HG03558 (cell line): Measurements from ENCODE around the gene MDFI.

Experiments
- ATAC-seq: cut with Tn5 transposase; IDR thresholded peaks from one replicate; pipeline ENCODE4 v1.9.1; 2021; ENCODE audit warnings: moderate number of reproducible peaks; ENCODE audit not compliant: unreplicated experiment; ENCODE audit errors: extremely low read depth

MDFI gene

DNA sequence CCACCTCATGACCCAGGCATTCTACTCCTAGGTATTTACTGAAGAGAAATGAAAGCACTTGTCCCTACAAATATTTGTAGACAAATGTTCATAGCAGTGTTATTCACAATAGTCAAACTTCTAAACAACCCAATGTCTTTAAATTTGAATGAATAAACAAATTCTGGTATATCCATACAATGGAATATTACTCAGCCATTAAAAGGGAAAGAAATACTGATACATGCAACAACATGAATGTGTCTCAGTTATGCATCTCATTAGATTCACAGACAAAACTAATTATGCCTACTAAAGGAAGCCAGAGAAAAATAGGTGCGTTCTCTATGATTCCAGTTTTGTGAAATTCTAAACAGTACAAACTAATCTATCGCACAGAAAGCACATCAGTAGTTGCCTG lies 30.7 kb downstream of the MDFI start:
- no peak for ATAC-seq

GRCh38 chr6:41670703-41671360 lies 32.6 kb downstream of the MDFI start:
- ATAC-seq = no peak

GRCh38 chr6:41671376-41671775 lies 33.1 kb downstream of the MDFI start:
- no peak for ATAC-seq

DNA sequence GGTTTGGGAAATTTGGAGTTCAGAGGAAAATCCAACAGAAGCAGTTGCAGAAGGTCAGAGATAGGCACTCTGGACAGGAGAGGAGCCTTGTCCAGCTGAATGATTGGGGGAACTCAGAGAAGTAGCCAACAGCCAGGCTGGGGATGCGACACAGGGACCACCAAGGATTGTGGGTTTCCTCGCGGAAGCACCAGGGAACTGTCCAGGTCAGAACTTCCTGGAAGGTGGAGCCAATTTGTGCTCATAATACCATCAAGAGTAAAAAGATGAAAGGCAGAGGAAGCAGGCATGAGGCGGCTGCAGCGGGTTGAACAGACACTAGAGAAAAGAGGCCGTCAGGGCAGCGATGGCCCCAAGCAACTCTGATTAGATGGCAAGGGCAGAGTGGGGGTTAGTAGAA lies 33.7 kb downstream of the MDFI start:
- ATAC-seq = no peak

DNA sequence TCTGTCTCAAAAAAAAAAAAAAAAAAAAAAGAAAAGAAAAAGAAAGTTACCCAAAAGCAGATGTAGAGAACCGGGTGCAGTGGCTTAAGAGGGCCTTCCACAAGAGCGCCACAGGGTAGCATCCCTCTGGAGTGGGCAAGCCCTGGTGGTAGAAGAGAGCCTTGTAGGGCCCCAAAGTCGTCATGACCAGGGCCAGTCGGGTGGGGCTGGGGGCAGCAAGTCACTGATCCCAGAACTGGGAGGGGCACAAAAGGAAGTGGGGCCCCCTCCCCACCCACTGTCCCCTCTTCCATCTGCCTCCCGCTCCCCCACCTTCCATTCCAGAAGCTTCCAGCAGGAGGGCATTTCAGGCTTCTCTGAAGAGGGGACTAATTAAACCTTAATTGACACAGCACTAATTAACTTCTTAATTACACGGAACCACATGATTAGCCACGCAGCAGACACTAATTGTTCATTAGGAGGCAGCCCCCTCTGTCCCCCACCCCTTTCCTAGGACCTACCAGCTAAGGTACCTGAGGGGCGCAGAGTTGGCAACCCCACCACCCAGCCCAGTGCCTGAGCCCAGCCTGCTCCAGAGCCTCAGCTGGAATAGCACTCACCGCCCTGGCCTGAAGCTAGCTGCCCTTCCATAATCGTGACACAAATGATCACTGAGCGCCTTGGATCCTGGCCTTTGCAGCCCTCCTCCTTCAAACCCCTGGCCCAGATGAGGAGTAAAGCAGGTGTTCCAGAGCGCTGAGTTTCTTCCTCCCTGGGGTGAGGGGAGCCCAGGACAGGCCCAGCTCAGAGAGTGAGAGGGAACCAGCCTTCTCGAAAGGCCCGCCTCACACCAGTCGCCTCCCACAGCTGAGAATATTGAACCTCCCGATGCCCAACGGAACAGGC lies 34.8 kb downstream of the MDFI start:
- ATAC-seq = no peak

DNA sequence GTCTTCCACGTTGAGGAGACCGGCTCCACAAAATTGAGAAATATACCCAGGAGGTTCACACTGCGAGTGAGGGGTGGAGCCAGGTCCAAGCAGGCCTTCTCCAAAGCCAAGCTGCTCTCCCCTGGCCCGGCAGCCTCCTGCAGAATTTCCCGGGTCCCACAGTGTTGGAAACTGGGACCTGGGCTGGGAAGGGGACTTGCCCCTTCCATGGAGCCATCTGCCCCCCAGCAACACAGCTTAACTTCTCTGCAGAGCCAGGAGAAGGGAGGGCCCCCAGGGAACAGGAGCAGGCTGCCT lies 35.4 kb downstream of the MDFI start:
- ATAC-seq = no peak

GRCh38 chr6:41674231-41675000 lies 36.1 kb downstream of the MDFI start:
- no peak for ATAC-seq

DNA sequence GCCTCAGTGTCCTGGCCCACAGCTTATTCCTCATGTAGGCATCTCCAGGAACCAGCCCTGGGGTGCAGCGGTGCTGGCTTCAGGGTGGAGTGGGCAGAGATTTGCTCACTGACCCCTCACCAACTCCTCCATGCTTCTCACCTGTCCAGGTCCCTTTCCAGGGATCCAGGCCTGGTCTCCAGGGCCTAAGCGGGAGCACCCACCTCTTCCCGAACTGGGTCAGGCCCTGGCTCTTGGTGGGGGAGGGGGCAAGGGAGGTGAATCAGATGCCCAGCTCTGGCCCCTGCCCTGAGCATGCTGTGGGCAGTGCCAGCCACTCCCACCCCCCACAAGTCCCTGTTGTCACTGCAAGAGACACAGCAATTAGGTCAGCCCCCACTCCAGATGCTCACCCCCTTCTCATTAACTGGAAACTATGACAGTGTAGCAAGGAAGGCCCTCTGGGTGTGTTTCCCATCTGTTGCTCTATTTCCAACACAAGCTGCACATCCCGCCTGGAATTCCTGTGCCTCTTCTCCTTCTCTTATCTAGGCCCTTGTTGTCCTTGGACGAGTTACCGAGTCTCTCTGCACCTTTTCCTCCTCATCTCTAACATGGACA lies 37.0 kb downstream of the MDFI start:
- no peak for ATAC-seq

GRCh38 chr6:41675992-41676391 lies 37.7 kb downstream of the MDFI start:
- ATAC-seq = no peak

DNA sequence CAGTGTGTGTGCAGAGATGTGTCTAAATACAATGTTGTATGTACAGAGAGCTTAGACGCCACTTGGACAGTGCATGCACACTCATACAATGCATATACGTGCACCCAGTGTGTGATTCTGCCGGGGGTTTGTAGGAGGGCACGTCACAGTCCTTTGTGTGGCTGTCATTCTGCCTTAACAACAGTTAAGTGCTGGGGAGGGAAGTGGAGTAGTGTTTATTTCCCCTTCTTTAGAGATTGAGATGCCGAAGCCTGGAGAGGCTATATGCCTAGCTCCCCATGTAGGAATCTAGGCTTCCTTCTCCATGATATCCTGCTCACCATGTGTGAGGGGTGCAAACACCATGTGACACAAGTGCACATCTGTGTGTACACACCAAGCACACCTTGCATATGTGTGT lies 38.2 kb downstream of the MDFI start:
- no peak for ATAC-seq

GRCh38 chr6:41677124-41677921 lies 39.1 kb downstream of the MDFI start:
- no peak for ATAC-seq

DNA sequence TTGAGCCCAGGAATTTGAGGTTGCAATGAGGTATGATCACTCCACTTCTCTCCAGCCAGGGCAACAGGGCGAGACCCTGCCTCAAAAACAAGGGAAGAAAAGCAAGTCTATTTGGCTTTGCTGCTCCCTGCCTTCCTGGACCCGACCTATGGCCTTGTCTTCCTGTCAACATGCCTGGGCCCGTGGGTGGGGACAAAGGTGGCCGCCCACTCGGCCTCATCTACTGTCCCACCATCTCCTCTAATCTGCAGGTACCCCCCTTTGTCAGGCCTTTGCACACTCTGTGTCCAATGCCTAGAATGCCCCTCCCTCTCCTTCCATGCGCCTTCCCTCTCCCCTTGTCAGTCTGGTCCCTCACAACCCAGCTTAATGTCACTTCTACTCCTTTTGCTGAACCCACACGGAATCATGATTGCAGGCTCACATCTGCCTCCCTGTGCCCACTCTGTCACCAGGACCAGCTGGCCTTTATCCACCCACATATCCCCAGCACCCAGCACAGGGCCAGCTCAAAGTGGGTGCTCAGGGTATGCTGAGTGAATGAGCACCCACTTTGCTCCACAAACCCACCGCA lies 40.3 kb downstream of the MDFI start:
- ATAC-seq = no peak

DNA sequence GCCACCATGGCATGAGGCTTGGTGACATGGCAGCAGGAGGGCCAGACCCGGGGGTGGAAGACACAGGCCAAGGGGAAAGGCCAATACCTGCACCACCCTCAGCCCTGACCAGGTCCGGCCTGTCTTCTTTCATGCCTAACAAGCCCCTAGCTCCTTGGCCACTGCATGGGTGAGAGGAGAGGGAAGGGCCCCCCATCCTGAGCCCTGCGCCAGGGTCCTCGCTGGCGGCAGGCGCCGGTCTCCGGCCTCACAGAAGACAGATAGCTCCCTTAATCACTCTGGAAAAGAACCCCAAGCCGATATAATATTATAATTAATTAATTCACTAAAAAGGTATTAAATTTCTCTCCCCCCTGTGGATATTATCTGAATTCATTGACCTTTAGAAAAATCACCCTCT lies 41.4 kb downstream of the MDFI start:
- no peak for ATAC-seq

GRCh38 chr6:41680182-41680965 lies 42.1 kb downstream of the MDFI start:
- no peak for ATAC-seq

DNA sequence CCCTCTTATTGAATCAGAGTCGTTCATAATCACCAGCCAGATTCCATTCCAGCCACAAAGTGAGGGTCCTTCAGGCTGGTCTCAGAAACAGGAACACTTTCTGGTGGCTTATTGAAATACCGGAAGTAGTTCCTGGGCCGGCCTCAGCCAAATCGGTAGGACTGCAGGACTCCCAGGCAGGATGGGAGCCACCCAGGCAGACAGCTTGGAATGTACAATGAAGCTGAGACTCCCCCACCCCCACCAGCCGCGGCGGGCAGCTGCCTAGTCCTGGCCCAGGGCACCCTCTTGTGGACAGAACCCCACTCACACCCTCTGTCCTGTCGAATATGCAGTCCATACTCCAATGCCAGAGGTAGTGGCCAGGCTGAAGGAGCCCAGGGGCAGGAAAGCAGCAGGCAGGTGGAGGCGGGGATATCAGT lies 43.8 kb downstream of the MDFI start:
- ATAC-seq = no peak

DNA sequence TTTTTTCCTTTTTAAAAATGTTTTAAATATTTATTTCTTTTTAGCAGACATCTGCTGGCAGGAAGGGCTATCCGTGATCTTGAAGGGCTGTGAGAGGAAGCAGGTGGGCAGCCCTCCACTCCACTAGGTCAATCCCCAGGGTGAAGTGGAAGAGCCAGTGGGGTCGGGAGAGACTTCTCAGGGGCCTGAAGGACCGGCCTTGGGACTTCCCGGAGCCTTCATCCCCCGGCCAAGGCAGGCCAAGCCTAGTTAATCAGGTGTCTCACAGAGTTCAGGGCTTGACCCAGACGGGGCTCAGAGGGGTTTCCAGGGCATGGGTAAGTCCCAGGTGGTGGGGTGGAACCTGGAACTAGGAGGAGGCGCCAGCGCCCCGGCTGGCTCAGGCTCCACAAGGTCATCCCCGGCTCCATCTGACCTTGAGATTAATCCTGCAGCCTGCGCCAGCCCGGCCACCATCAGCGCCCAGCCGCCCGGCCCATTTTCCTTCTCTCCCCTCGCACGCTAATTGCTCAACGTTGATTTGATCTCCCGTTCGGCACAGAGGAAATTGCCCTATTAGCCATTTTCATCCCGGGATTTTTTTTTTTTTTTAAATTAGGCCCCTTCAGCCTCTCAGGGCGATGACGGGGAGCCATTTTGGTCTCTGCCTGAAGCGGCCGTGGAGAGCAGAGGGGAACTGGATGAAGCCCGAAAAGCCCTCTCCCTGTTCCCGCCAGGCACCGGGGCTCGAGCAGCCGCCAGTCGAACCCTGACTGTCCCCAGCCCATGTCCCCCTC lies 44.4 kb downstream of the MDFI start:
- ATAC-seq = no peak

DNA sequence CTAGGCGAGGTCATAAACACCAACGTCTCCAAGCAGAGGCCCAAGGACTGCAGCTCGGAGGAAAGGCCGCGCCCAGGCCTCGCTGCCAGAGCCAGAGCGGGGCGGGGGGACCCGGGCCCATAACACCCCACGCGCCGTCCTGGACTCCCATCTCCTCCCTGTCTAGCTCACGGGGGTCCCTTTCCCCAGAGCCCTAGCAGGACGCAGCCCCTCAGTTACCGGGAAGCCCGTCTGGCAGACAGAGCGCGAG lies 44.9 kb downstream of the MDFI start:
- no peak for ATAC-seq

GRCh38 chr6:41683523-41684310 lies 45.4 kb downstream of the MDFI start:
- peak; percentile 52 for ATAC-seq
